ENCODE measurements around the gene RMND5A.
A peak's percentile ranks its signal among the peaks of the same experiment; 100 is the strongest.

Gene RMND5A

GRCh38 chr2:86806059-86806857, 86.2 kb downstream of the RMND5A start:
- DNase-seq (ENCODE audit: low read depth in 1 of 2, low spot score in 1 of 2), result no peak
- in situ Hi-C loops (cut with HindIII; ENCODE audit: low pct_unique_long_range_greater_than_20kb, low sequenced_read_pairs), result no loop called here
- no peak for TF ChIP-seq JUND (IDR thresholded peaks at IDR 0.05; ENCODE audit: low read depth)

GRCh38 chr2:86807133-86807467, 87.0 kb downstream of the RMND5A start:
- no peak for TF ChIP-seq JUND (IDR thresholded peaks at IDR 0.05; ENCODE audit: low read depth)
- no peak for DNase-seq (ENCODE audit: low read depth in 1 of 2, low spot score in 1 of 2)
- in situ Hi-C loops (cut with HindIII; ENCODE audit: low pct_unique_long_range_greater_than_20kb, low sequenced_read_pairs), result no loop called here

- peak; percentile 62 to 75 for DNase-seq (ENCODE audit: low read depth in 1 of 2, low spot score in 1 of 2)
- TF ChIP-seq JUND (IDR thresholded peaks at IDR 0.05; ENCODE audit: low read depth), result no peak
- in situ Hi-C loops (cut with HindIII; ENCODE audit: low pct_unique_long_range_greater_than_20kb, low sequenced_read_pairs), result no loop called here
Observed at GRCh38 chr2:86807468-86808275, 87.6 kb downstream of the RMND5A start.

- TF ChIP-seq JUND (IDR thresholded peaks at IDR 0.05; ENCODE audit: low read depth), result no peak
- DNase-seq (ENCODE audit: low read depth in 1 of 2, low spot score in 1 of 2), result peak; percentile 88 to 94
- in situ Hi-C loops (cut with HindIII; ENCODE audit: low pct_unique_long_range_greater_than_20kb, low sequenced_read_pairs), result no loop called here
Observed at GRCh38 chr2:86808315-86809161, 88.4 kb downstream of the RMND5A start.

GRCh38 chr2:86809481-86810121, 89.5 kb downstream of the RMND5A start:
- DNase-seq (ENCODE audit: low read depth in 1 of 2, low spot score in 1 of 2), result no peak
- in situ Hi-C loops (cut with HindIII; ENCODE audit: low pct_unique_long_range_greater_than_20kb, low sequenced_read_pairs), result no loop called here
- no peak for TF ChIP-seq JUND (IDR thresholded peaks at IDR 0.05; ENCODE audit: low read depth)

GRCh38 chr2:86815611-86816010, 95.5 kb downstream of the RMND5A start:
- no peak for DNase-seq (ENCODE audit: low read depth in 1 of 2, low spot score in 1 of 2)
- in situ Hi-C loops (cut with HindIII; ENCODE audit: low pct_unique_long_range_greater_than_20kb, low sequenced_read_pairs), result no loop called here
- TF ChIP-seq JUND (IDR thresholded peaks at IDR 0.05; ENCODE audit: low read depth), result no peak

- TF ChIP-seq JUND (IDR thresholded peaks at IDR 0.05; ENCODE audit: low read depth), result no peak
- in situ Hi-C loops (cut with HindIII; ENCODE audit: low pct_unique_long_range_greater_than_20kb, low sequenced_read_pairs), result no loop called here
- no peak for DNase-seq (ENCODE audit: low read depth in 1 of 2, low spot score in 1 of 2)
Observed at GRCh38 chr2:86818114-86818801, 98.2 kb downstream of the RMND5A start.

- no peak for DNase-seq (ENCODE audit: low read depth in 1 of 2, low spot score in 1 of 2)
- TF ChIP-seq JUND (IDR thresholded peaks at IDR 0.05; ENCODE audit: low read depth), result no peak
- in situ Hi-C loops (cut with HindIII; ENCODE audit: low pct_unique_long_range_greater_than_20kb, low sequenced_read_pairs), result no loop called here
Observed at GRCh38 chr2:86818957-86819356, 98.9 kb downstream of the RMND5A start.

GRCh38 chr2:86821306-86821705, 101.2 kb downstream of the RMND5A start:
- in situ Hi-C loops (cut with HindIII; ENCODE audit: low pct_unique_long_range_greater_than_20kb, low sequenced_read_pairs), result no loop called here
- no peak for DNase-seq (ENCODE audit: low read depth in 1 of 2, low spot score in 1 of 2)
- TF ChIP-seq JUND (IDR thresholded peaks at IDR 0.05; ENCODE audit: low read depth), result no peak

- DNase-seq (ENCODE audit: low read depth in 1 of 2, low spot score in 1 of 2), result no peak
- in situ Hi-C loops (cut with HindIII; ENCODE audit: low pct_unique_long_range_greater_than_20kb, low sequenced_read_pairs), result no loop called here
- no peak for TF ChIP-seq JUND (IDR thresholded peaks at IDR 0.05; ENCODE audit: low read depth)
Observed at GRCh38 chr2:86821842-86822241, 101.8 kb downstream of the RMND5A start.

- no peak for DNase-seq (ENCODE audit: low read depth in 1 of 2, low spot score in 1 of 2)
- in situ Hi-C loops (cut with HindIII; ENCODE audit: low pct_unique_long_range_greater_than_20kb, low sequenced_read_pairs), result no loop called here
- no peak for TF ChIP-seq JUND (IDR thresholded peaks at IDR 0.05; ENCODE audit: low read depth)
Observed at GRCh38 chr2:86822668-86823345, 102.7 kb downstream of the RMND5A start.
